ENCODE results near the gene MEN1. TPM values are rescaled to one million over a fixed set of nuclear protein-coding genes. Genes with fewer than 3 reads are reported as not detected.

MEN1 gene
- total RNA-seq, 1 experiment from 2014 or later, result 54.5 TPM

DNA sequence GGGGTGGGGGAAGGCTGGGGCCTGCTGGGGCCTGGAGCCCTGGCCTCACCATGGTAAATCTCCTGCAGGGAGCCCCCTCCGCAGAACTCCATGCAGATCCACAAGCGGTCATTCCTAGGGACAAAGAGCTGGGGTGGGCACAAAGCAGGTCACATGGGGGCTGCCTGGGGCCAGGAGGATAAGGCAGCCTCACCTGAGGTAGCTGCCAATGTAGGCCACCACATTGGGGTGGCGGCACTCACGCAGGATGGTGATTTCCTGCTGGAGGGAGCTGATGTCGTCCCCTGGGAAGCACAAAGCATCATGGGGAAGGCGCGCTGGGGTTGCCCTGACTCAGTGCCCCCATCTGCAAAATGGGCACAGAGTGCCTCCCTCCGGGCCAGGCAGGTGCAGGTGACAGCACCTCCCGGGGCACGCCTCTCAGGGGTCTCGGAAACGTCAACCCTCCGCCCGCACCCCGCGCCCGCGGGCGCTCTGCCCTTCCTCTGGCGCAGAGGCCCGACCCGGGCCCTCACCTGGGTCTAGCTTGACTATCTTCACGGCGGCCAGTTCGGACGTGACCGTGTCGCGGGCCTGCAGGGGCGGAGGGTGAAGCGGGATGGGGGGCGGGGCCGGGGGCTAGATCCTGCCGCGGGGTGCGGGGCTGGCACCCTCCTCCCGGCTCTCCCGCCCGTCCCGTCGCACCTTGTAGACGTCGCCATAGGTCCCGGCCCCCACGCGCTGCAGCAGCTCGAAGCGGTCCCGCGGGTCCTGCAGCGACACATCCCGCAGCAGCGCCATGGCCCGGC is 7.8 kb downstream of the MEN1 start:
- DNase-seq (ENCODE audit: low read depth, low spot score) (no peak), ATAC-seq (peak; percentile 62)
- Histone ChIP-seq H3K27me3 (ENCODE audit: control insufficient read depth, insufficient read depth, low read length) (no peaks in the 10 kb centered on the region), H3K4me1 (ENCODE audit: control insufficient read depth, insufficient read depth, low read length) (peaks cover 18% of the 10 kb centered on the region), H3K4me3 (ENCODE audit: low read depth in 2 of 2, low read length in 2 of 2) (peak overlapping the region; percentile 75), H3K36me3 (ENCODE audit: control insufficient read depth, insufficient read depth, low read length) (no peaks in the 10 kb centered on the region; the same call in 1 of the 2 replicates), H3K9me3 (ENCODE audit: control insufficient read depth, insufficient read depth, low read depth, low read length) (no peaks in the 10 kb centered on the region), H3K27ac (ENCODE audit: low read length) (peak overlapping the region; percentile 81)
- CTCF ChIA-PET, result interaction anchor here (1.4 kb wide), 1 partner anchor 46 kb away, joined by 3 read pairs; no protein-coding TSS in a partner anchor
- intact Hi-C loops (cut with micrococcal nuclease; ENCODE audit: unreplicated experiment) (no loop called here), in situ Hi-C loops (cut with HindIII; ENCODE audit: low pct_unique_long_range_greater_than_20kb, low sequenced_read_pairs) (no loop called here)
- TF ChIP-seq POLR2AphosphoS5 (IDR thresholded peaks at IDR 0.05; ENCODE audit: low read depth, low read length) (no peak), TCF7L2 (IDR thresholded peaks at IDR 0.05; ENCODE audit: low read depth, low read length) (no peak), SIN3A (IDR thresholded peaks at IDR 0.05; ENCODE audit: borderline replicate concordance, insufficient read depth, low read depth, low read length) (no peak)
- TF ChIP-seq, protein P1, sequence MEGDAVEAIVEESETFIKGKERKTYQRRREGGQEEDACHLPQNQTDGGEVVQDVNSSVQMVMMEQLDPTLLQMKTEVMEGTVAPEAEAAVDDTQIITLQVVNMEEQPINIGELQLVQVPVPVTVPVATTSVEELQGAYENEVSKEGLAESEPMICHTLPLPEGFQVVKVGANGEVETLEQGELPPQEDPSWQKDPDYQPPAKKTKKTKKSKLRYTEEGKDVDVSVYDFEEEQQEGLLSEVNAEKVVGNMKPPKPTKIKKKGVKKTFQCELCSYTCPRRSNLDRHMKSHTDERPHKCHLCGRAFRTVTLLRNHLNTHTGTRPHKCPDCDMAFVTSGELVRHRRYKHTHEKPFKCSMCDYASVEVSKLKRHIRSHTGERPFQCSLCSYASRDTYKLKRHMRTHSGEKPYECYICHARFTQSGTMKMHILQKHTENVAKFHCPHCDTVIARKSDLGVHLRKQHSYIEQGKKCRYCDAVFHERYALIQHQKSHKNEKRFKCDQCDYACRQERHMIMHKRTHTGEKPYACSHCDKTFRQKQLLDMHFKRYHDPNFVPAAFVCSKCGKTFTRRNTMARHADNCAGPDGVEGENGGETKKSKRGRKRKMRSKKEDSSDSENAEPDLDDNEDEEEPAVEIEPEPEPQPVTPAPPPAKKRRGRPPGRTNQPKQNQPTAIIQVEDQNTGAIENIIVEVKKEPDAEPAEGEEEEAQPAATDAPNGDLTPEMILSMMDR (IDR thresholded peaks at IDR 0.05), result no peak
- TF ChIP-seq, protein P2, sequence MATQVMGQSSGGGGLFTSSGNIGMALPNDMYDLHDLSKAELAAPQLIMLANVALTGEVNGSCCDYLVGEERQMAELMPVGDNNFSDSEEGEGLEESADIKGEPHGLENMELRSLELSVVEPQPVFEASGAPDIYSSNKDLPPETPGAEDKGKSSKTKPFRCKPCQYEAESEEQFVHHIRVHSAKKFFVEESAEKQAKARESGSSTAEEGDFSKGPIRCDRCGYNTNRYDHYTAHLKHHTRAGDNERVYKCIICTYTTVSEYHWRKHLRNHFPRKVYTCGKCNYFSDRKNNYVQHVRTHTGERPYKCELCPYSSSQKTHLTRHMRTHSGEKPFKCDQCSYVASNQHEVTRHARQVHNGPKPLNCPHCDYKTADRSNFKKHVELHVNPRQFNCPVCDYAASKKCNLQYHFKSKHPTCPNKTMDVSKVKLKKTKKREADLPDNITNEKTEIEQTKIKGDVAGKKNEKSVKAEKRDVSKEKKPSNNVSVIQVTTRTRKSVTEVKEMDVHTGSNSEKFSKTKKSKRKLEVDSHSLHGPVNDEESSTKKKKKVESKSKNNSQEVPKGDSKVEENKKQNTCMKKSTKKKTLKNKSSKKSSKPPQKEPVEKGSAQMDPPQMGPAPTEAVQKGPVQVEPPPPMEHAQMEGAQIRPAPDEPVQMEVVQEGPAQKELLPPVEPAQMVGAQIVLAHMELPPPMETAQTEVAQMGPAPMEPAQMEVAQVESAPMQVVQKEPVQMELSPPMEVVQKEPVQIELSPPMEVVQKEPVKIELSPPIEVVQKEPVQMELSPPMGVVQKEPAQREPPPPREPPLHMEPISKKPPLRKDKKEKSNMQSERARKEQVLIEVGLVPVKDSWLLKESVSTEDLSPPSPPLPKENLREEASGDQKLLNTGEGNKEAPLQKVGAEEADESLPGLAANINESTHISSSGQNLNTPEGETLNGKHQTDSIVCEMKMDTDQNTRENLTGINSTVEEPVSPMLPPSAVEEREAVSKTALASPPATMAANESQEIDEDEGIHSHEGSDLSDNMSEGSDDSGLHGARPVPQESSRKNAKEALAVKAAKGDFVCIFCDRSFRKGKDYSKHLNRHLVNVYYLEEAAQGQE (IDR thresholded peaks at IDR 0.05; ENCODE audit: insufficient read depth in 1 of 2, low read depth in 2 of 2, low read length in 1 of 2), result no peak
- POLR2A ChIA-PET, result no interaction called here
- no TSS peak for BruUV-seq (replicated peaks)

GRCh38 chr11:64801561-64802369 is 8.6 kb downstream of the MEN1 start:
- H3K9me3 ChIP-seq (ENCODE audit: control insufficient read depth, insufficient read depth, low read depth, low read length), result no peaks in the 10 kb centered on the region
- in situ Hi-C loops (cut with HindIII; ENCODE audit: low pct_unique_long_range_greater_than_20kb, low sequenced_read_pairs), result no loop called here
- H3K36me3 ChIP-seq (ENCODE audit: control insufficient read depth, insufficient read depth, low read length), result no peaks in the 10 kb centered on the region; the same call in 1 of the 2 replicates
- no peak for DNase-seq (ENCODE audit: low read depth, low spot score)
- no peak for TF ChIP-seq POLR2AphosphoS5 (IDR thresholded peaks at IDR 0.05; ENCODE audit: low read depth, low read length)
- TF ChIP-seq, protein P1 (IDR thresholded peaks at IDR 0.05), result no peak
- TF ChIP-seq SIN3A (IDR thresholded peaks at IDR 0.05; ENCODE audit: borderline replicate concordance, insufficient read depth, low read depth, low read length), result no peak
- TF ChIP-seq TCF7L2 (IDR thresholded peaks at IDR 0.05; ENCODE audit: low read depth, low read length), result no peak
- TF ChIP-seq, protein P2 (IDR thresholded peaks at IDR 0.05; ENCODE audit: insufficient read depth in 1 of 2, low read depth in 2 of 2, low read length in 1 of 2), result no peak
- ATAC-seq, result no peak
- peak overlapping the region; percentile 75; a peak in 3 of 4 replicates for H3K4me3 ChIP-seq (ENCODE audit: low read depth in 2 of 2, low read length in 2 of 2)
- CTCF ChIA-PET, result interaction anchor here (0.6 to 1.4 kb wide), 2 partner anchors 10 to 46 kb away, joined by 3 read pairs; no protein-coding TSS in a partner anchor
- H3K4me1 ChIP-seq (ENCODE audit: control insufficient read depth, insufficient read depth, low read length), result peaks cover 18% of the 10 kb centered on the region
- POLR2A ChIA-PET, result interaction anchor here (0.5 kb wide), 1 partner anchor 12 kb away, joined by 18 read pairs; no protein-coding TSS in a partner anchor
- no peaks in the 10 kb centered on the region for H3K27me3 ChIP-seq (ENCODE audit: control insufficient read depth, insufficient read depth, low read length)
- BruUV-seq (replicated peaks), result no TSS peak
- intact Hi-C loops (cut with micrococcal nuclease; ENCODE audit: unreplicated experiment), result no loop called here
- H3K27ac ChIP-seq (ENCODE audit: low read length), result peak overlapping the region; percentile 81; the same call in 1 of the 2 replicates

Data from Panc1 (cell line).